CD14-positive monocyte (primary cell): Measurements from ENCODE around the gene GRAMD2B. TPM values are rescaled to one million over a fixed set of nuclear protein-coding genes. Genes with fewer than 3 reads are reported as not detected.

Experiments used
- DNase-seq, 3 donors: peaks; one replicate each; pipeline ENCODE4 v3.0.0-alpha.2; 2011 to 2022
- H2AFZ ChIP-seq: 2 replicates; pipeline ENCODE4 v1.6.0; 2012; ENCODE audit warnings: mild to moderate bottlenecking, low read depth, low read length, inconsistent platforms; ENCODE audit not compliant: insufficient read depth, poor library complexity, severe bottlenecking
- H3K27ac ChIP-seq, 2 donors: 1 replicate in 1 of 2; 2 replicates in 1 of 2; pipeline ENCODE4 v1.5.1; 2012 to 2013; ENCODE audit warnings: low read length in 2 of 2, control low read depth in 1 of 2, inconsistent platforms in 1 of 2, low read depth in 1 of 2, mild to moderate bottlenecking in 1 of 2
- H3K27me3 ChIP-seq, 2 donors: one replicate each; pipeline versions ENCODE4 v1.6.0 to v1.6.1; 2011 to 2013; ENCODE audit warnings: low read length in 2 of 2; ENCODE audit not compliant: control insufficient read depth in 2 of 2, insufficient read depth in 2 of 2
- H3K36me3 ChIP-seq, 2 donors: replicated peaks in 1 of 2; 1 replicate in 1 of 2; 2 replicates in 1 of 2; pipeline versions ENCODE4 v1.5.1 to v1.6.1; 2012 to 2013; ENCODE audit warnings: low read length in 2 of 2, control low read depth in 1 of 2, inconsistent platforms in 1 of 2, mild to moderate bottlenecking in 1 of 2; ENCODE audit not compliant: insufficient read depth in 2 of 2, control insufficient read depth in 1 of 2
- H3K4me1 ChIP-seq, 2 donors: 1 replicate in 1 of 2; 2 replicates in 1 of 2; pipeline versions ENCODE4 v1.5.1 to v1.6.1; 2012 to 2013; ENCODE audit warnings: low read length in 2 of 2, control low read depth in 1 of 2, inconsistent platforms in 1 of 2, mild to moderate bottlenecking in 1 of 2, moderate library complexity in 1 of 2; ENCODE audit not compliant: insufficient read depth in 2 of 2, control insufficient read depth in 1 of 2
- H3K4me2 ChIP-seq: replicated peaks from 2 replicates; pipeline ENCODE3; 2012; ENCODE audit warnings: low read length, moderate library complexity, mild to moderate bottlenecking; ENCODE audit not compliant: poor library complexity, severe bottlenecking; ENCODE audit errors: extremely low read depth
- H3K4me3 ChIP-seq, 3 experiments: fragments of 200-600 bp in 1 of 3; sonication (generic) in 1 of 3; replicated peaks in 1 of 3; 1 replicate in 2 of 3; 2 replicates in 1 of 3; pipeline ENCODE4 v1.5.1; 2011 to 2013; ENCODE audit warnings: low read length in 3 of 3, mild to moderate bottlenecking in 3 of 3, control low read depth in 2 of 3, low read depth in 2 of 3, inconsistent platforms in 1 of 3, moderate library complexity in 1 of 3
- H3K79me2 ChIP-seq: 2 replicates; pipeline ENCODE4 v1.6.0; 2012; ENCODE audit warnings: mild to moderate bottlenecking, control low read depth, inconsistent platforms, low read length, moderate library complexity; ENCODE audit not compliant: insufficient read depth
- H3K9ac ChIP-seq: 2 replicates; pipeline ENCODE4 v1.6.0; 2017; ENCODE audit warnings: low read length, mild to moderate bottlenecking; ENCODE audit not compliant: insufficient read depth, poor library complexity, severe bottlenecking
- H3K9me3 ChIP-seq, 2 donors: replicated peaks in 1 of 2; 1 replicate in 1 of 2; 2 replicates in 1 of 2; pipeline versions ENCODE4 v1.5.1 to v1.6.1; 2012 to 2013; ENCODE audit warnings: low read length in 2 of 2, control low read depth in 1 of 2; ENCODE audit not compliant: control insufficient read depth in 1 of 2, insufficient read depth in 1 of 2
- H4K20me1 ChIP-seq: 2 replicates; pipeline ENCODE4 v1.6.0; 2012; ENCODE audit warnings: mild to moderate bottlenecking, low read length, control low read depth, moderate library complexity; ENCODE audit not compliant: insufficient read depth
- H3K27ac Mint-ChIP-seq, 7 donors: one replicate each; pipeline ENCODE4 v1.8.0; 2020; ENCODE audit warnings: mild to moderate bottlenecking in 7 of 7, mixed read lengths in 7 of 7, moderate library complexity in 6 of 7, inconsistent platforms in 2 of 7
- H3K27me3 Mint-ChIP-seq, 3 donors: one replicate each; pipeline ENCODE4 v1.8.0; 2021 to 2022; ENCODE audit warnings: low read depth in 3 of 3, mild to moderate bottlenecking in 3 of 3, mixed read lengths in 3 of 3, moderate library complexity in 3 of 3, inconsistent platforms in 1 of 3
- H3K36me3 Mint-ChIP-seq, 2 donors: one replicate each; pipeline ENCODE4 v1.8.0; 2020; ENCODE audit warnings: mixed read lengths in 2 of 2, inconsistent platforms in 1 of 2, mild to moderate bottlenecking in 1 of 2
- H3K4me1 Mint-ChIP-seq: one replicate; pipeline ENCODE4 v1.8.0; 2020; ENCODE audit warnings: mild to moderate bottlenecking, mixed read lengths
- H3K4me3 Mint-ChIP-seq, 2 donors: one replicate each; pipeline ENCODE4 v1.8.0; 2020; ENCODE audit warnings: mild to moderate bottlenecking in 2 of 2, mixed read lengths in 2 of 2, moderate library complexity in 1 of 2
- H3K9me3 Mint-ChIP-seq, 7 donors: one replicate each; pipeline ENCODE4 v1.8.0; 2020 to 2022; ENCODE audit warnings: mixed read lengths in 7 of 7, mild to moderate bottlenecking in 6 of 7, moderate library complexity in 6 of 7, inconsistent platforms in 2 of 7
- CTCF ChIP-seq: fragments of 200-600 bp; IDR thresholded peaks from one replicate; pipeline ENCODE4 v1.8.0; 2022; ENCODE audit warnings: antibody characterized with exemption, mild to moderate bottlenecking
- WGBS: methylation state at CpG from one replicate; pipeline ENCODE4 v1.1.5; 2013; ENCODE audit warnings: missing lambda C conversion rate; ENCODE audit not compliant: insufficient coverage; 5-methylcytosine and 5-hydroxymethylcytosine counted together
- intact Hi-C, 2 donors: fragments of 100-400 bp; cut with micrococcal nuclease; formaldehyde crosslinking; loops; one replicate each; pipeline versions ENCODE4 v1.15.0 to v1.15.1; 2023
- polyA plus RNA-seq, 3 donors: library from polyadenylated mRNA; depleted of rRNA in 1 of 3; unstranded in 2 of 3; stranded (reverse) in 1 of 3; fragments of 300-500 nt in 2 of 3; fragments of >200 nt in 1 of 3; fragmentation: Illumina TruSeq in 2 of 3; gene quantifications; 1 replicate in 2 of 3; 2 replicates in 1 of 3; pipeline ENCODE4 v1.2.3, GENCODE V29; 2012 to 2021

The GRAMD2B gene
- polyA plus RNA-seq, 3 donors = 0.79 to 1.2 (median 1.1) TPM

- Mint-ChIP-seq H3K4me3 (no peak overlapping the region), H3K27ac (no peak overlapping the region)
- H4K20me1 ChIP-seq = no peaks in the 10 kb centered on the region
Observed at GRCh38 chr5:126383246-126383645, 40.0 kb upstream of the GRAMD2B start.

GRCh38 chr5:126383776-126384175 is 39.4 kb upstream of the GRAMD2B start:
- H2AFZ ChIP-seq = no peak overlapping the region
- Mint-ChIP-seq H3K9me3 (peaks cover 2 to 11% (median 6%) of the 10 kb centered on the region in 7 donors), H3K27me3 (peaks cover 2% of the 10 kb centered on the region in 3 donors), H3K27ac (no peak overlapping the region), H3K4me1 (no peaks in the 10 kb centered on the region), H3K4me3 (no peak overlapping the region), H3K36me3 (no peaks in the 10 kb centered on the region)
- no peaks in the 10 kb centered on the region for H3K36me3 ChIP-seq
- H3K4me2 ChIP-seq = no peak overlapping the region
- no peaks in the 10 kb centered on the region for H3K27me3 ChIP-seq
- H4K20me1 ChIP-seq = no peaks in the 10 kb centered on the region
- no peak overlapping the region for H3K4me3 ChIP-seq
- WGBS = no CpG with 5 or more reads among the region's 3 CpGs
- H3K27ac ChIP-seq = no peak overlapping the region
- H3K9ac ChIP-seq = no peak overlapping the region
- TF ChIP-seq CTCF = no peak
- H3K4me1 ChIP-seq = no peaks in the 10 kb centered on the region
- H3K79me2 ChIP-seq = no peaks in the 10 kb centered on the region
- H3K9me3 ChIP-seq = no peaks in the 10 kb centered on the region
- intact Hi-C loops = no loop called here
- DNase-seq = no peak

More at GRCh38 chr5:126383246-126383645, 40.0 kb upstream of the GRAMD2B start:
- H3K27ac ChIP-seq = no peak overlapping the region
- no peak overlapping the region for H3K4me3 ChIP-seq
- TF ChIP-seq CTCF = no peak
- H3K4me1 ChIP-seq = no peaks in the 10 kb centered on the region
- no peak for DNase-seq
- no peak overlapping the region for H3K4me2 ChIP-seq
- no peaks in the 10 kb centered on the region for H3K27me3 ChIP-seq
- peaks cover 2% of the 10 kb centered on the region in 3 donors for H3K27me3 Mint-ChIP-seq
- no peaks in the 10 kb centered on the region for H3K4me1 Mint-ChIP-seq
- H3K36me3 Mint-ChIP-seq = no peaks in the 10 kb centered on the region
- no peaks in the 10 kb centered on the region for H3K79me2 ChIP-seq
- intact Hi-C loops = no loop called here
- no peaks in the 10 kb centered on the region for H3K36me3 ChIP-seq
- no peaks in the 10 kb centered on the region for H3K9me3 ChIP-seq
- H3K9ac ChIP-seq = no peak overlapping the region
- peaks cover 2 to 11% (median 6%) of the 10 kb centered on the region in 7 donors for H3K9me3 Mint-ChIP-seq
- no peak overlapping the region for H2AFZ ChIP-seq
